WTC11 (cell line): ENCODE data around the gene KLHL29. TPM values are rescaled to one million over a fixed set of nuclear protein-coding genes. Genes with fewer than 3 reads are reported as not detected.

Experiments
- ATAC-seq: fragments of 200-7000 bp; cut with Tn5 transposase; 2 replicates; pipeline ENCODE4 v1.10.0; 2021; ENCODE audit warnings: mild to moderate bottlenecking, moderate library complexity
- CTCF ChIA-PET: fragments of 300-600 bp; sonication (Branson Sonifier 250); formaldehyde crosslinking; loops from one replicate; lab custom pipeline; 2021; ENCODE audit warnings: antibody characterized with exemption; lab: Charles Lee
- POLR2A ChIA-PET: fragments of 350-600 bp; sonication (Branson Sonifier 250); formaldehyde crosslinking; loops from one replicate; lab custom pipeline; 2021; ENCODE audit warnings: antibody characterized with exemption; lab: Charles Lee
- DNase-seq: peaks from one replicate; pipeline ENCODE4 v3.0.0; 2021; ENCODE audit warnings: low spot score
- H3K27ac Mint-ChIP-seq: 2 replicates; pipeline ENCODE4 v1.8.0; 2021; ENCODE audit warnings: mixed read lengths
- H3K27me3 Mint-ChIP-seq: 2 replicates; pipeline ENCODE4 v1.8.0; 2021; ENCODE audit warnings: low read depth, mild to moderate bottlenecking, moderate library complexity, mixed read lengths
- H3K36me3 Mint-ChIP-seq: 2 replicates; pipeline ENCODE4 v1.8.0; 2021; ENCODE audit warnings: mixed read lengths
- H3K4me1 Mint-ChIP-seq: 2 replicates; pipeline ENCODE4 v1.8.0; 2022; ENCODE audit warnings: mixed read lengths
- H3K4me3 Mint-ChIP-seq: 2 replicates; pipeline ENCODE4 v1.8.0; 2021; ENCODE audit warnings: mild to moderate bottlenecking, moderate library complexity, mixed read lengths
- H3K9me3 Mint-ChIP-seq: 2 replicates; pipeline ENCODE4 v1.8.0; 2021; ENCODE audit warnings: mixed read lengths
- ATF1 ChIP-seq: sonication (generic); formaldehyde crosslinking; IDR thresholded peaks from 2 replicates; pipeline ENCODE4 v1.8.1; 2023; ENCODE audit warnings: mild to moderate bottlenecking, moderate library complexity, missing genetic modification reagents
- GABPB1 ChIP-seq: sonication (generic); formaldehyde crosslinking; IDR thresholded peaks from 2 replicates; pipeline ENCODE4 v1.8.1; 2023; ENCODE audit warnings: mild to moderate bottlenecking, missing genetic modification reagents
- JUN ChIP-seq: sonication (generic); formaldehyde crosslinking; IDR thresholded peaks from 2 replicates; pipeline ENCODE4 v1.8.0; 2023; ENCODE audit warnings: mild to moderate bottlenecking, missing genetic modification reagents
- KAT7 ChIP-seq: sonication (generic); formaldehyde crosslinking; IDR thresholded peaks from 2 replicates; pipeline ENCODE4 v1.8.1; 2023; ENCODE audit warnings: missing genetic modification reagents, mild to moderate bottlenecking, borderline replicate concordance
- MYBL2 ChIP-seq: sonication (generic); formaldehyde crosslinking; IDR thresholded peaks from 2 replicates; pipeline ENCODE4 v1.8.1; 2023; ENCODE audit warnings: mild to moderate bottlenecking, moderate library complexity, missing genetic modification reagents
- NR3C1 ChIP-seq: sonication (generic); formaldehyde crosslinking; conservative IDR thresholded peaks from 2 replicates; pipeline ENCODE4 v1.8.1; 2023; ENCODE audit warnings: low read depth, mild to moderate bottlenecking, missing genetic modification reagents
- SMAD3 ChIP-seq: sonication (generic); formaldehyde crosslinking; IDR thresholded peaks from 2 replicates; pipeline ENCODE4 v1.8.0; 2022; ENCODE audit warnings: missing genetic modification reagents, mild to moderate bottlenecking, borderline replicate concordance
- SP1 ChIP-seq: sonication (generic); formaldehyde crosslinking; conservative IDR thresholded peaks from 2 replicates; pipeline ENCODE4 v1.8.1; 2022; ENCODE audit warnings: missing genetic modification reagents
- ZNF138 ChIP-seq: sonication (generic); formaldehyde crosslinking; conservative IDR thresholded peaks from 2 replicates; pipeline ENCODE4 v1.8.1; 2022; ENCODE audit warnings: mild to moderate bottlenecking, moderate library complexity, missing genetic modification reagents
- ZNF219 ChIP-seq: sonication (generic); formaldehyde crosslinking; IDR thresholded peaks from 2 replicates; pipeline ENCODE4 v1.8.0; 2023; ENCODE audit warnings: missing genetic modification reagents, mild to moderate bottlenecking, borderline replicate concordance
- ZNF416 ChIP-seq: fragments of 250-450 bp; sonication (Bioruptor Pico); IDR thresholded peaks from 2 replicates; pipeline ENCODE4 v1.9.0; 2021; ENCODE audit warnings: mild to moderate bottlenecking, inconsistent platforms
- ZNF423 ChIP-seq: fragments of 250-450 bp; sonication (Bioruptor Pico); IDR thresholded peaks from 2 replicates; pipeline ENCODE4 v2.1.2; 2022; ENCODE audit warnings: mild to moderate bottlenecking, moderate library complexity
- ZNF671 ChIP-seq: fragments of 250-450 bp; sonication (Bioruptor Pico); IDR thresholded peaks from 2 replicates; pipeline ENCODE4 v1.8.0; 2021; ENCODE audit warnings: mild to moderate bottlenecking
- total RNA-seq: library from RNA; stranded (reverse); gene quantifications from 3 replicates; pipeline ENCODE4 v1.2.3, GENCODE V29; 2021
- TF ChIP-seq, protein P1 (sequence below): sonication (generic); formaldehyde crosslinking; IDR thresholded peaks from 2 replicates; pipeline ENCODE4 v1.8.0; 2022; ENCODE audit warnings: mild to moderate bottlenecking, missing genetic modification reagents
- TF ChIP-seq, protein P2 (sequence below): fragments of 250-450 bp; sonication (Bioruptor Pico); IDR thresholded peaks from 2 replicates; pipeline ENCODE4 v1.8.0; 2021; ENCODE audit warnings: mild to moderate bottlenecking
- TF ChIP-seq, protein P3 (sequence below): sonication (generic); formaldehyde crosslinking; IDR thresholded peaks from 2 replicates; pipeline ENCODE4 v1.8.1; 2022; ENCODE audit warnings: mild to moderate bottlenecking, missing genetic modification reagents, moderate library complexity, borderline replicate concordance
- TF ChIP-seq, protein P4 (sequence below): sonication (generic); formaldehyde crosslinking; IDR thresholded peaks from 2 replicates; pipeline ENCODE4 v1.8.0; 2023; ENCODE audit warnings: missing genetic modification reagents, mild to moderate bottlenecking, borderline replicate concordance
- TF ChIP-seq, protein P5 (sequence below): fragments of 250-450 bp; sonication (Bioruptor Pico); conservative IDR thresholded peaks from 2 replicates; pipeline ENCODE4 v1.9.0; 2021; ENCODE audit warnings: mild to moderate bottlenecking
- TF ChIP-seq, protein P6 (sequence below): fragments of 250-450 bp; sonication (Bioruptor Pico); IDR thresholded peaks from 2 replicates; pipeline ENCODE4 v1.9.0; 2021; ENCODE audit warnings: mild to moderate bottlenecking, borderline replicate concordance
- TF ChIP-seq, protein P7 (sequence below): sonication (generic); formaldehyde crosslinking; IDR thresholded peaks from 2 replicates; pipeline ENCODE4 v1.8.1; 2022; ENCODE audit warnings: mild to moderate bottlenecking, moderate library complexity, missing genetic modification reagents

The KLHL29 gene
- total RNA-seq, 1 experiment from 2014 or later = 7.1 TPM

DNA sequence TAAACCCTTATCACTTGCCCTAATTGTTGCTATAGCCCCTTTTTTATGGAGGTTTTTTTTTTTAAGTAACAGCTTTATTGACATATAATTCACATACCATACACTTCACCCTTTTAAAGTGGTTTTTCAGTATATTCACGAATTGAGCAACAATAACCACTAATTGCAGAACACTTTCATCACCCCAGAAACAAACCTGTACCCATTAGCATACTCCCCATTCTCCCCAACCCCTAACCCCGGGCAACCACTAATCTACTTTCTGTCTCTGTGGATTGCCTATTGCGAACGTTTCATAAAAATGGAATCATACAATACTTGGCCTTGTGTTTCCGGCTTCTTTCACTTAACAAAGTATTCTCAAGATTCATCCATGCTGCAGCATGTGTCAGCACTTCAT lies 328.4 kb downstream of the KLHL29 start:
- DNase-seq (no peak), ATAC-seq (no peak)
- CTCF ChIA-PET = no interaction called here
- Mint-ChIP-seq H3K4me1 (peaks cover 19% of the 10 kb centered on the region), H3K4me3 (no peak overlapping the region), H3K9me3 (no peaks in the 10 kb centered on the region), H3K27ac (no peak overlapping the region), H3K27me3 (no peaks in the 10 kb centered on the region), H3K36me3 (no peaks in the 10 kb centered on the region)
- POLR2A ChIA-PET = interaction anchor here (0.7 kb wide), 1 partner anchor 506 kb away, joined by 4 read pairs; no protein-coding TSS in a partner anchor
- TF ChIP-seq ZNF138 (CRISPR knock-in tag) = no peak
- TF ChIP-seq, protein P1, sequence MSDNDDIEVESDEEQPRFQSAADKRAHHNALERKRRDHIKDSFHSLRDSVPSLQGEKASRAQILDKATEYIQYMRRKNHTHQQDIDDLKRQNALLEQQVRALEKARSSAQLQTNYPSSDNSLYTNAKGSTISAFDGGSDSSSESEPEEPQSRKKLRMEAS = no peak
- TF ChIP-seq SMAD3 (CRISPR knock-in tag) = no peak
- no peak for TF ChIP-seq ATF1 (CRISPR knock-in tag)
- no peak for TF ChIP-seq JUN (CRISPR knock-in tag)
- TF ChIP-seq GABPB1 (CRISPR knock-in tag) = no peak
- TF ChIP-seq MYBL2 (CRISPR knock-in tag) = no peak
- TF ChIP-seq, protein P2, sequence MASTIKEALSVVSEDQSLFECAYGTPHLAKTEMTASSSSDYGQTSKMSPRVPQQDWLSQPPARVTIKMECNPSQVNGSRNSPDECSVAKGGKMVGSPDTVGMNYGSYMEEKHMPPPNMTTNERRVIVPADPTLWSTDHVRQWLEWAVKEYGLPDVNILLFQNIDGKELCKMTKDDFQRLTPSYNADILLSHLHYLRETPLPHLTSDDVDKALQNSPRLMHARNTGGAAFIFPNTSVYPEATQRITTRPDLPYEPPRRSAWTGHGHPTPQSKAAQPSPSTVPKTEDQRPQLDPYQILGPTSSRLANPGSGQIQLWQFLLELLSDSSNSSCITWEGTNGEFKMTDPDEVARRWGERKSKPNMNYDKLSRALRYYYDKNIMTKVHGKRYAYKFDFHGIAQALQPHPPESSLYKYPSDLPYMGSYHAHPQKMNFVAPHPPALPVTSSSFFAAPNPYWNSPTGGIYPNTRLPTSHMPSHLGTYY (CRISPR knock-in tag) = no peak
- TF ChIP-seq, protein P3, sequence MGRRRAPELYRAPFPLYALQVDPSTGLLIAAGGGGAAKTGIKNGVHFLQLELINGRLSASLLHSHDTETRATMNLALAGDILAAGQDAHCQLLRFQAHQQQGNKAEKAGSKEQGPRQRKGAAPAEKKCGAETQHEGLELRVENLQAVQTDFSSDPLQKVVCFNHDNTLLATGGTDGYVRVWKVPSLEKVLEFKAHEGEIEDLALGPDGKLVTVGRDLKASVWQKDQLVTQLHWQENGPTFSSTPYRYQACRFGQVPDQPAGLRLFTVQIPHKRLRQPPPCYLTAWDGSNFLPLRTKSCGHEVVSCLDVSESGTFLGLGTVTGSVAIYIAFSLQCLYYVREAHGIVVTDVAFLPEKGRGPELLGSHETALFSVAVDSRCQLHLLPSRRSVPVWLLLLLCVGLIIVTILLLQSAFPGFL (CRISPR knock-in tag) = no peak
- no peak for TF ChIP-seq KAT7 (CRISPR knock-in tag)
- TF ChIP-seq ZNF416 (CRISPR knock-in tag) = no peak

DNA sequence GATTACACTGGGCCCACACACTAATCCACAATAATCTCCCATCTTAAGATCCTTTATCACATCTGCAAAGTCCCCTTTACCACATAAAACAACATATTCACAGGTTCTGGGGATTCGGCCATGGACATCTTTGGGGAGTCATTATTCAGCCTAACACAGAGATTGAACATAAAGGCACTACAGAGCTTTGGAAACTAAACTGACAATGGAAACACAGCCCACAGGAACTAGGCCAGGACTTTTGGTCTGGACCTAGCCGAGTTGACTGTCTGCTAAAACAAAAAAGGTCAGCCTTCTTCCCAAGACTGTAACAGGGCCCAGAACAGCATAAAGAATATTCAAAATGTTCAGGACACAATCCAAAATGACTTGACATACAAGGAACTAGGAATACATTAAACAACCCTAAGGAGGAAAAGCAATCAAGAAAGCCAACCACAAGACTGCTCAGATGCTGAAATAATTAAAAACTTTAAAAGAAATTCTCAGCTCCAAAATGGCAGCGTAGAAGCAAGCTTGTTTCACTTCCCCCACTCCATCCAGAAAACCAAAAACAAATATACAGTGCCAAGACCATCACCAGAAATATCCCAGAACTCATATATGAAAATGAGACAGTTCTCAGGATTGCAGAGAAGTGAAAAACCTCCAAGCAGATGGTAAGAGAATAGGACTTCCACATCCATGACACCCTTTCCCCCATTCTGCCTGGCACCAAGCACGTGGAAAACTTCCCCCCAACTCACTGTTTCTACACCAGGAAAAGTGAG lies 334.1 kb downstream of the KLHL29 start:
- Mint-ChIP-seq H3K36me3 (peaks cover 18% of the 10 kb centered on the region), H3K4me3 (no peak overlapping the region), H3K27me3 (no peaks in the 10 kb centered on the region), H3K4me1 (no peaks in the 10 kb centered on the region), H3K27ac (no peak overlapping the region), H3K9me3 (peaks cover 21% of the 10 kb centered on the region)
- POLR2A ChIA-PET = no interaction called here
- ATAC-seq (no peak), DNase-seq (no peak)
- CTCF ChIA-PET = no interaction called here
- TF ChIP-seq ZNF671 (CRISPR knock-in tag) (no peak), GABPB1 (CRISPR knock-in tag) (no peak), SP1 (CRISPR knock-in tag) (no peak), ZNF219 (CRISPR knock-in tag) (no peak), NR3C1 (CRISPR knock-in tag) (no peak), ZNF416 (CRISPR knock-in tag) (no peak), ZNF423 (CRISPR knock-in tag) (no peak)
- TF ChIP-seq, protein P4, sequence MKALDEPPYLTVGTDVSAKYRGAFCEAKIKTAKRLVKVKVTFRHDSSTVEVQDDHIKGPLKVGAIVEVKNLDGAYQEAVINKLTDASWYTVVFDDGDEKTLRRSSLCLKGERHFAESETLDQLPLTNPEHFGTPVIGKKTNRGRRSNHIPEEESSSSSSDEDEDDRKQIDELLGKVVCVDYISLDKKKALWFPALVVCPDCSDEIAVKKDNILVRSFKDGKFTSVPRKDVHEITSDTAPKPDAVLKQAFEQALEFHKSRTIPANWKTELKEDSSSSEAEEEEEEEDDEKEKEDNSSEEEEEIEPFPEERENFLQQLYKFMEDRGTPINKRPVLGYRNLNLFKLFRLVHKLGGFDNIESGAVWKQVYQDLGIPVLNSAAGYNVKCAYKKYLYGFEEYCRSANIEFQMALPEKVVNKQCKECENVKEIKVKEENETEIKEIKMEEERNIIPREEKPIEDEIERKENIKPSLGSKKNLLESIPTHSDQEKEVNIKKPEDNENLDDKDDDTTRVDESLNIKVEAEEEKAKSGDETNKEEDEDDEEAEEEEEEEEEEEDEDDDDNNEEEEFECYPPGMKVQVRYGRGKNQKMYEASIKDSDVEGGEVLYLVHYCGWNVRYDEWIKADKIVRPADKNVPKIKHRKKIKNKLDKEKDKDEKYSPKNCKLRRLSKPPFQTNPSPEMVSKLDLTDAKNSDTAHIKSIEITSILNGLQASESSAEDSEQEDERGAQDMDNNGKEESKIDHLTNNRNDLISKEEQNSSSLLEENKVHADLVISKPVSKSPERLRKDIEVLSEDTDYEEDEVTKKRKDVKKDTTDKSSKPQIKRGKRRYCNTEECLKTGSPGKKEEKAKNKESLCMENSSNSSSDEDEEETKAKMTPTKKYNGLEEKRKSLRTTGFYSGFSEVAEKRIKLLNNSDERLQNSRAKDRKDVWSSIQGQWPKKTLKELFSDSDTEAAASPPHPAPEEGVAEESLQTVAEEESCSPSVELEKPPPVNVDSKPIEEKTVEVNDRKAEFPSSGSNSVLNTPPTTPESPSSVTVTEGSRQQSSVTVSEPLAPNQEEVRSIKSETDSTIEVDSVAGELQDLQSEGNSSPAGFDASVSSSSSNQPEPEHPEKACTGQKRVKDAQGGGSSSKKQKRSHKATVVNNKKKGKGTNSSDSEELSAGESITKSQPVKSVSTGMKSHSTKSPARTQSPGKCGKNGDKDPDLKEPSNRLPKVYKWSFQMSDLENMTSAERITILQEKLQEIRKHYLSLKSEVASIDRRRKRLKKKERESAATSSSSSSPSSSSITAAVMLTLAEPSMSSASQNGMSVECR = no peak
- TF ChIP-seq, protein P5, sequence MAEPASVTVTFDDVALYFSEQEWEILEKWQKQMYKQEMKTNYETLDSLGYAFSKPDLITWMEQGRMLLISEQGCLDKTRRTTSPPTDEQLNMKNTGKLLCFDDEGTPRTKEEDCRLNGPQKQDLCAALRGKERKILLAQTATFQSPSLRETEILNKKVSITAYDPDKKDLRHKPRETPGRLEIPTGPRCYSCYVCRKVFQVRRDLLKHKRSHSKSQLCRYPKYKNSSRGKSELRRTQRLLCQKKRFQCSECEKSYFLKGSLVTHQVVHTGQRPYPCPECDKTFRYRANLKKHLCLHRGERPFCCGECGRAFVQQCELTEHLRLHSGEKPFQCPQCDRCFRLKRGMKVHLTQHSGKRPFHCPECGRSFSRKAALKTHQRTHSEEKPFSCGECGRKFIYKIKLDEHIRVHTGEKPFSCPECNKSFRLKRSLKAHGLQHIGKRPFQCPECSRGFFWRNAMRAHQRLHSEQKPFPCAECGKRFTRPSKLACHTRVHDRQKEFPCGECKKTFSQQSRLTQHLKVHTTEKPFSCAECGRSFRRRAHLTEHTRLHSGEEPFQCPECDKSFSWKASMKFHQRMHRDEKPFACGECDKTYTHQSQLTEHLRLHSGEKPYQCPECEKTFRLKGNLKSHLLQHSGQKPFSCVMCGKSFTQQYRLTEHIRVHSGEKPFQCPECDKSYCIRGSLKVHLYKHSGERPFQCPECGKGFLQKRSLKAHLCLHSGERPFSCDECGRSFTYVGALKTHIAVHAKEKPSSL (CRISPR knock-in tag) = no peak
- TF ChIP-seq, protein P6, sequence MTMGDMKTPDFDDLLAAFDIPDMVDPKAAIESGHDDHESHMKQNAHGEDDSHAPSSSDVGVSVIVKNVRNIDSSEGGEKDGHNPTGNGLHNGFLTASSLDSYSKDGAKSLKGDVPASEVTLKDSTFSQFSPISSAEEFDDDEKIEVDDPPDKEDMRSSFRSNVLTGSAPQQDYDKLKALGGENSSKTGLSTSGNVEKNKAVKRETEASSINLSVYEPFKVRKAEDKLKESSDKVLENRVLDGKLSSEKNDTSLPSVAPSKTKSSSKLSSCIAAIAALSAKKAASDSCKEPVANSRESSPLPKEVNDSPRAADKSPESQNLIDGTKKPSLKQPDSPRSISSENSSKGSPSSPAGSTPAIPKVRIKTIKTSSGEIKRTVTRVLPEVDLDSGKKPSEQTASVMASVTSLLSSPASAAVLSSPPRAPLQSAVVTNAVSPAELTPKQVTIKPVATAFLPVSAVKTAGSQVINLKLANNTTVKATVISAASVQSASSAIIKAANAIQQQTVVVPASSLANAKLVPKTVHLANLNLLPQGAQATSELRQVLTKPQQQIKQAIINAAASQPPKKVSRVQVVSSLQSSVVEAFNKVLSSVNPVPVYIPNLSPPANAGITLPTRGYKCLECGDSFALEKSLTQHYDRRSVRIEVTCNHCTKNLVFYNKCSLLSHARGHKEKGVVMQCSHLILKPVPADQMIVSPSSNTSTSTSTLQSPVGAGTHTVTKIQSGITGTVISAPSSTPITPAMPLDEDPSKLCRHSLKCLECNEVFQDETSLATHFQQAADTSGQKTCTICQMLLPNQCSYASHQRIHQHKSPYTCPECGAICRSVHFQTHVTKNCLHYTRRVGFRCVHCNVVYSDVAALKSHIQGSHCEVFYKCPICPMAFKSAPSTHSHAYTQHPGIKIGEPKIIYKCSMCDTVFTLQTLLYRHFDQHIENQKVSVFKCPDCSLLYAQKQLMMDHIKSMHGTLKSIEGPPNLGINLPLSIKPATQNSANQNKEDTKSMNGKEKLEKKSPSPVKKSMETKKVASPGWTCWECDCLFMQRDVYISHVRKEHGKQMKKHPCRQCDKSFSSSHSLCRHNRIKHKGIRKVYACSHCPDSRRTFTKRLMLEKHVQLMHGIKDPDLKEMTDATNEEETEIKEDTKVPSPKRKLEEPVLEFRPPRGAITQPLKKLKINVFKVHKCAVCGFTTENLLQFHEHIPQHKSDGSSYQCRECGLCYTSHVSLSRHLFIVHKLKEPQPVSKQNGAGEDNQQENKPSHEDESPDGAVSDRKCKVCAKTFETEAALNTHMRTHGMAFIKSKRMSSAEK (CRISPR knock-in tag) = no peak
- TF ChIP-seq, protein P7, sequence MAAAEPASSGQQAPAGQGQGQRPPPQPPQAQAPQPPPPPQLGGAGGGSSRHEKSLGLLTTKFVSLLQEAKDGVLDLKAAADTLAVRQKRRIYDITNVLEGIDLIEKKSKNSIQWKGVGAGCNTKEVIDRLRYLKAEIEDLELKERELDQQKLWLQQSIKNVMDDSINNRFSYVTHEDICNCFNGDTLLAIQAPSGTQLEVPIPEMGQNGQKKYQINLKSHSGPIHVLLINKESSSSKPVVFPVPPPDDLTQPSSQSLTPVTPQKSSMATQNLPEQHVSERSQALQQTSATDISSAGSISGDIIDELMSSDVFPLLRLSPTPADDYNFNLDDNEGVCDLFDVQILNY (CRISPR knock-in tag) = no peak
